HUES48 (cell line): ENCODE measurements around the gene RPS6KC1.
"Not testable (repeated sequence)": the region's sequence is repeated elsewhere in the genome, so short reads cannot be mapped to it uniquely, and the experiment has no call there.

ENCODE experiments used
- H3K27ac ChIP-seq: one replicate; pipeline ENCODE4 v1.7.0; 2013; ENCODE audit warnings: low read depth, low read length, inconsistent platforms
- H3K27me3 ChIP-seq: 2 replicates; pipeline ENCODE4 v1.6.1; 2013; ENCODE audit warnings: mild to moderate bottlenecking, low read length; ENCODE audit not compliant: control insufficient read depth, insufficient read depth
- H3K36me3 ChIP-seq: 2 replicates; pipeline ENCODE4 v1.6.1; 2013; ENCODE audit warnings: low read length; ENCODE audit not compliant: control insufficient read depth, insufficient read depth
- H3K4me1 ChIP-seq: 2 replicates; pipeline ENCODE4 v1.6.1; 2013; ENCODE audit warnings: mild to moderate bottlenecking, low read length; ENCODE audit not compliant: control insufficient read depth, insufficient read depth
- H3K4me3 ChIP-seq: 2 replicates; pipeline ENCODE4 v1.5.1; 2013; ENCODE audit warnings: mild to moderate bottlenecking, low read depth, low read length
- H3K9ac ChIP-seq: 2 replicates; pipeline ENCODE4 v1.6.1; 2013; ENCODE audit warnings: mild to moderate bottlenecking, low read depth, low read length, moderate library complexity
- H3K9me3 ChIP-seq: 2 replicates; pipeline ENCODE4 v1.6.1; 2013; ENCODE audit warnings: low read length; ENCODE audit not compliant: control insufficient read depth, insufficient read depth

The RPS6KC1 gene

GRCh38 chr1:213186168-213186567 lies 135.1 kb downstream of the RPS6KC1 start:
- H3K9ac ChIP-seq = no peak overlapping the region
- no peaks in the 10 kb centered on the region for H3K36me3 ChIP-seq
- no peak overlapping the region for H3K4me3 ChIP-seq
- no peaks in the 10 kb centered on the region for H3K9me3 ChIP-seq
- H3K4me1 ChIP-seq = no peaks in the 10 kb centered on the region
- no peaks in the 10 kb centered on the region for H3K27me3 ChIP-seq
- no peak overlapping the region for H3K27ac ChIP-seq

- H3K9ac ChIP-seq = no peak overlapping the region
- H3K4me1 ChIP-seq = peaks cover 7% of the 10 kb centered on the region
- H3K27me3 ChIP-seq = no peaks in the 10 kb centered on the region
- H3K36me3 ChIP-seq = no peaks in the 10 kb centered on the region
- H3K9me3 ChIP-seq = no peaks in the 10 kb centered on the region
- H3K27ac ChIP-seq = no peak overlapping the region
- H3K4me3 ChIP-seq = no peak overlapping the region
Measured at GRCh38 chr1:213192026-213192425, 141.0 kb downstream of the RPS6KC1 start.

GRCh38 chr1:213194383-213194782 lies 143.3 kb downstream of the RPS6KC1 start:
- H3K27ac ChIP-seq = no peak overlapping the region
- no peaks in the 10 kb centered on the region for H3K27me3 ChIP-seq
- no peaks in the 10 kb centered on the region for H3K36me3 ChIP-seq
- peaks cover 7% of the 10 kb centered on the region for H3K4me1 ChIP-seq
- H3K9ac ChIP-seq = no peak overlapping the region
- H3K4me3 ChIP-seq = no peak overlapping the region
- H3K9me3 ChIP-seq = no peaks in the 10 kb centered on the region

- Histone ChIP-seq H3K36me3 (no peaks in the 10 kb centered on the region), H3K9ac (no peak overlapping the region), H3K4me1 (peaks cover 7% of the 10 kb centered on the region)
Measured at GRCh38 chr1:213194855-213195254, 143.8 kb downstream of the RPS6KC1 start.

GRCh38 chr1:213196328-213197054 lies 145.4 kb downstream of the RPS6KC1 start:
- H3K27ac ChIP-seq, H3K9me3 ChIP-seq, H3K36me3 ChIP-seq: not testable (repeated sequence)

More at GRCh38 chr1:213194855-213195254, 143.8 kb downstream of the RPS6KC1 start:
- Histone ChIP-seq H3K4me3 (no peak overlapping the region), H3K27ac (no peak overlapping the region), H3K9me3 (no peaks in the 10 kb centered on the region), H3K27me3 (no peaks in the 10 kb centered on the region)

GRCh38 chr1:213200630-213201029 lies 149.6 kb downstream of the RPS6KC1 start:
- Histone ChIP-seq H3K27me3 (no peaks in the 10 kb centered on the region), H3K4me3 (no peak overlapping the region), H3K36me3 (no peaks in the 10 kb centered on the region), H3K9me3 (no peaks in the 10 kb centered on the region), H3K27ac (no peak overlapping the region), H3K9ac (no peak overlapping the region), H3K4me1 (peaks cover 5% of the 10 kb centered on the region; the same call in 1 of the 2 replicates)

More at GRCh38 chr1:213196328-213197054, 145.4 kb downstream of the RPS6KC1 start:
- H3K27me3 ChIP-seq, H3K4me1 ChIP-seq, H3K4me3 ChIP-seq, H3K9ac ChIP-seq: not testable (repeated sequence)

- Histone ChIP-seq H3K36me3 (no peaks in the 10 kb centered on the region), H3K9me3 (no peaks in the 10 kb centered on the region), H3K4me3 (no peak overlapping the region), H3K27me3 (no peaks in the 10 kb centered on the region), H3K4me1 (peaks cover 5% of the 10 kb centered on the region; the same call in 1 of the 2 replicates), H3K9ac (no peak overlapping the region), H3K27ac (no peak overlapping the region)
Measured at GRCh38 chr1:213201380-213202155, 150.5 kb downstream of the RPS6KC1 start.

GRCh38 chr1:213211201-213211600 lies 160.2 kb downstream of the RPS6KC1 start:
- Histone ChIP-seq H3K9me3 (peaks cover 14% of the 10 kb centered on the region), H3K36me3 (peaks cover 9% of the 10 kb centered on the region), H3K4me1 (peaks cover 16% of the 10 kb centered on the region; the same call in 1 of the 2 replicates), H3K27me3 (no peaks in the 10 kb centered on the region), H3K9ac (no peak overlapping the region), H3K4me3 (no peak overlapping the region), H3K27ac (no peak overlapping the region)

GRCh38 chr1:213219076-213219475 lies 168.0 kb downstream of the RPS6KC1 start:
- not testable (repeated sequence) for H3K27me3 ChIP-seq, H3K9me3 ChIP-seq, H3K36me3 ChIP-seq, H3K27ac ChIP-seq, H3K4me3 ChIP-seq, H3K4me1 ChIP-seq, H3K9ac ChIP-seq

- H3K9me3 ChIP-seq = no peaks in the 10 kb centered on the region
- no peaks in the 10 kb centered on the region for H3K36me3 ChIP-seq
- H3K4me3 ChIP-seq = no peak overlapping the region
- H3K9ac ChIP-seq = no peak overlapping the region
- no peaks in the 10 kb centered on the region for H3K4me1 ChIP-seq
- no peak overlapping the region for H3K27ac ChIP-seq
- H3K27me3 ChIP-seq = no peaks in the 10 kb centered on the region
Measured at GRCh38 chr1:213221209-213221608, 170.2 kb downstream of the RPS6KC1 start.

- no peak overlapping the region for H3K9ac ChIP-seq
- no peaks in the 10 kb centered on the region for H3K36me3 ChIP-seq
- H3K4me1 ChIP-seq = peaks cover 27% of the 10 kb centered on the region
- no peaks in the 10 kb centered on the region for H3K27me3 ChIP-seq
- no peak overlapping the region for H3K4me3 ChIP-seq
- H3K27ac ChIP-seq = no peak overlapping the region
- no peaks in the 10 kb centered on the region for H3K9me3 ChIP-seq
Measured at GRCh38 chr1:213227458-213227857, 176.4 kb downstream of the RPS6KC1 start.
